A673 (cell line): ENCODE data around the gene HMGXB4. TPM values are rescaled to one million over a fixed set of nuclear protein-coding genes. Genes with fewer than 3 reads are reported as not detected.

Source experiments
- BruUV-seq: library from RNA; stranded (reverse); fragments of 400-500 nt; replicated peaks from 2 replicates; lab custom pipeline; 2021; lab: Mats Ljungman, UMichigan
- CTCF ChIA-PET: fragments of 300-600 bp; sonication (Branson Sonifier 250); formaldehyde crosslinking; loops from one replicate; lab custom pipeline; 2022; ENCODE audit warnings: antibody characterized with exemption; lab: Charles Lee
- POLR2A ChIA-PET: fragments of 300-600 bp; sonication (Branson Sonifier 250); formaldehyde crosslinking; loops from one replicate; lab custom pipeline; 2022; ENCODE audit warnings: antibody characterized with exemption; ENCODE audit not compliant: low non-redundant PET; lab: Charles Lee
- DNase-seq: peaks from one replicate; pipeline ENCODE4 v3.0.0-alpha.2; 2015; ENCODE audit warnings: low spot score
- H3K27ac ChIP-seq: fragments of 200-600 bp; sonication (generic); 2 replicates; pipeline ENCODE4 v1.5.1; 2016; ENCODE audit warnings: mixed run types, low read depth, mild to moderate bottlenecking, mixed read lengths, antibody characterized with exemption, low read length; ENCODE audit not compliant: poor library complexity, severe bottlenecking
- H3K27me3 ChIP-seq: fragments of 200-600 bp; sonication (generic); replicated peaks from 2 replicates; pipeline ENCODE4 v1.6.1; 2017; ENCODE audit warnings: mixed run types, low read depth, mild to moderate bottlenecking, mixed read lengths, antibody characterized with exemption, low read length; ENCODE audit not compliant: insufficient read depth, poor library complexity
- H3K36me3 ChIP-seq: fragments of 200-600 bp; sonication (generic); 2 replicates; pipeline ENCODE4 v1.6.1; 2016; ENCODE audit warnings: mixed run types, mild to moderate bottlenecking, mixed read lengths, antibody characterized with exemption, low read length; ENCODE audit not compliant: insufficient read depth, poor library complexity, severe bottlenecking
- H3K4me1 ChIP-seq: fragments of 200-600 bp; sonication (generic); 2 replicates; pipeline ENCODE4 v1.6.1; 2017; ENCODE audit warnings: mixed run types, mild to moderate bottlenecking, mixed read lengths, antibody characterized with exemption, low read length; ENCODE audit not compliant: insufficient read depth, poor library complexity, severe bottlenecking
- H3K4me3 ChIP-seq: fragments of 200-600 bp; sonication (generic); 2 replicates; pipeline ENCODE4 v1.5.1; 2016; ENCODE audit warnings: low read depth, mixed run types, mild to moderate bottlenecking, mixed read lengths, low read length; ENCODE audit not compliant: poor library complexity, severe bottlenecking
- H3K9me3 ChIP-seq: fragments of 200-600 bp; sonication (generic); 2 replicates; pipeline ENCODE4 v1.6.1; 2016; ENCODE audit warnings: mixed run types, low read depth, mild to moderate bottlenecking, mixed read lengths, antibody characterized with exemption, low read length; ENCODE audit not compliant: poor library complexity, severe bottlenecking
- CTCF ChIP-seq: fragments of 300-800, 200-600 bp; sonication (generic); conservative IDR thresholded peaks from 2 replicates; pipeline ENCODE4 v1.5.1; 2017; ENCODE audit warnings: low read depth, mild to moderate bottlenecking, antibody characterized with exemption, low read length, moderate library complexity, mixed read lengths
- EZH2 ChIP-seq: fragments of 200-600 bp; sonication (generic); IDR thresholded peaks from 2 replicates; pipeline ENCODE4 v1.6.1; 2017; ENCODE audit warnings: borderline replicate concordance, low read depth, mild to moderate bottlenecking, mixed read lengths, antibody characterized with exemption, low read length; ENCODE audit not compliant: poor library complexity, severe bottlenecking
- intact Hi-C: fragments of 100-400 bp; cut with micrococcal nuclease; formaldehyde crosslinking; loops from one replicate; pipeline ENCODE4 v1.10.0; 2022; ENCODE audit not compliant: unreplicated experiment
- total RNA-seq: library from RNA; stranded (reverse); gene quantifications from 2 replicates; pipeline ENCODE4 v1.2.3, GENCODE V29; 2021

HMGXB4 gene
- total RNA-seq, 1 experiment from 2014 or later: 52.7 TPM

- Histone ChIP-seq H3K9me3 (no peaks in the 10 kb centered on the region), H3K36me3 (peaks cover 2% of the 10 kb centered on the region), H3K4me3 (no peak overlapping the region), H3K27me3 (no peaks in the 10 kb centered on the region), H3K27ac (no peak overlapping the region), H3K4me1 (no peaks in the 10 kb centered on the region)
- ChIA-PET POLR2A (no interaction called here), CTCF (interaction anchor here (0.6 kb wide), 1 partner anchor 12 kb away, joined by 3 read pairs; no protein-coding TSS in a partner anchor)
- no TSS peak for BruUV-seq
- TF ChIP-seq CTCF: no peak
- TF ChIP-seq EZH2: no peak
- intact Hi-C loops: no loop called here
- no peak for DNase-seq
Measured at GRCh38 chr22:35318346-35319215, 61.3 kb downstream of the HMGXB4 start.

- no TSS peak for BruUV-seq
- intact Hi-C loops: no loop called here
- no peak overlapping the region for H3K4me3 ChIP-seq
- TF ChIP-seq CTCF: no peak
- no peak for TF ChIP-seq EZH2
- CTCF ChIA-PET: no interaction called here
- POLR2A ChIA-PET: no interaction called here
- no peaks in the 10 kb centered on the region for H3K9me3 ChIP-seq
- H3K4me1 ChIP-seq: no peaks in the 10 kb centered on the region
- peaks cover 3% of the 10 kb centered on the region for H3K36me3 ChIP-seq
- H3K27me3 ChIP-seq: no peaks in the 10 kb centered on the region
- DNase-seq: no peak
- no peak overlapping the region for H3K27ac ChIP-seq
Measured at GRCh38 chr22:35319244-35319985, 62.1 kb downstream of the HMGXB4 start.

DNA sequence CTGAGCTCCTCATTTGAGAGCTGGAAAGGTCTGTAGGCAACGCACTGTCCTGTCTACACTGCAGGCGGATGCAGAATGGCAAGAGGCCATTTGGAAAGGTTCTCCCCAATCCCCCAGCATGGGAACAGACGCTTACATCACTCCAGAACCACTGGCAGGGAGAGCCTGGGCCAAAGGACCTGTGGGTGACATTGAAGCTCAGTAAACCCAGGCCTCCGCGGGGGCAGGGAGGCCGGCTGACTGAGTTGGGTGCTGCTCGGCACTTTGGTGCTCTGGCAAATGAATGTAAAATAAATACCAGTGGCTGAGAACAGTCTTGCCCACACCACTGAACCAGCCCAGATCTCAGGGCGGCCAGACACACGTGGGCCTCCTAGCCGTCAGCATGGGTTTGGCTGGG lies 64.8 kb downstream of the HMGXB4 start:
- intact Hi-C loops: no loop called here
- BruUV-seq: no TSS peak
- Histone ChIP-seq H3K4me3 (no peak overlapping the region), H3K27ac (no peak overlapping the region), H3K4me1 (no peaks in the 10 kb centered on the region), H3K36me3 (peaks cover 3% of the 10 kb centered on the region), H3K9me3 (no peaks in the 10 kb centered on the region), H3K27me3 (no peaks in the 10 kb centered on the region)
- TF ChIP-seq CTCF (no peak), EZH2 (no peak)
- CTCF ChIA-PET: no interaction called here
- no peak for DNase-seq
- POLR2A ChIA-PET: no interaction called here
